H9 (cell line): Measurements from ENCODE around the gene THRB. TPM values are rescaled to one million over a fixed set of nuclear protein-coding genes. Genes with fewer than 3 reads are reported as not detected.

Source experiments
- DNase-seq: peaks from one replicate; pipeline ENCODE4 v3.0.0-alpha.2; 2017
- H2AFZ ChIP-seq: one replicate; pipeline ENCODE4 v1.6.1; 2013; ENCODE audit warnings: mild to moderate bottlenecking, low read length, control low read depth, moderate library complexity
- H2AK5ac ChIP-seq: 2 replicates; pipeline ENCODE4 v1.6.1; 2013; ENCODE audit warnings: low read length, control low read depth, mixed read lengths; ENCODE audit not compliant: insufficient read length
- H2BK120ac ChIP-seq: one replicate; pipeline ENCODE4 v1.6.1; 2013; ENCODE audit warnings: low read depth, mild to moderate bottlenecking, low read length, control low read depth, inconsistent platforms; ENCODE audit not compliant: poor library complexity, severe bottlenecking
- H2BK12ac ChIP-seq: 2 replicates; pipeline ENCODE4 v1.6.1; 2013; ENCODE audit warnings: low read length, control low read depth, mixed read lengths, low read depth; ENCODE audit not compliant: insufficient read length
- H2BK15ac ChIP-seq: 2 replicates; pipeline ENCODE4 v1.6.1; 2013; ENCODE audit warnings: low read depth, low read length, control low read depth
- H2BK20ac ChIP-seq: one replicate; pipeline ENCODE4 v1.6.1; 2013; ENCODE audit warnings: low read depth, mild to moderate bottlenecking, low read length, control low read depth, inconsistent platforms; ENCODE audit not compliant: poor library complexity, severe bottlenecking
- H2BK5ac ChIP-seq: 2 replicates; pipeline ENCODE4 v1.6.1; 2013; ENCODE audit warnings: low read length, control low read depth, mixed read lengths; ENCODE audit not compliant: insufficient read length
- H3K14ac ChIP-seq: 2 replicates; pipeline ENCODE4 v1.6.1; 2013; ENCODE audit warnings: low read length, control low read depth; ENCODE audit not compliant: insufficient read depth
- H3K18ac ChIP-seq: 2 replicates; pipeline ENCODE4 v1.6.1; 2013; ENCODE audit warnings: low read depth, mild to moderate bottlenecking, mixed read lengths, low read length, control low read depth; ENCODE audit not compliant: insufficient read length
- H3K23ac ChIP-seq: 2 replicates; pipeline ENCODE4 v1.6.1; 2013; ENCODE audit warnings: low read length, control low read depth, mixed read lengths, low read depth; ENCODE audit not compliant: insufficient read length
- H3K23me2 ChIP-seq: 2 replicates; pipeline ENCODE4 v1.6.1; 2013; ENCODE audit warnings: low read depth, mild to moderate bottlenecking, mixed read lengths, low read length, control low read depth; ENCODE audit not compliant: insufficient read length, poor library complexity, severe bottlenecking
- H3K27ac ChIP-seq: 2 replicates; pipeline ENCODE4 v1.5.1; 2013; ENCODE audit warnings: low read length, control low read depth, mixed read lengths, low read depth; ENCODE audit not compliant: insufficient read length
- H3K27me3 ChIP-seq: 2 replicates; pipeline ENCODE4 v1.6.1; 2013; ENCODE audit warnings: low read length, control low read depth, inconsistent platforms; ENCODE audit not compliant: insufficient read depth
- H3K4ac ChIP-seq: 2 replicates; pipeline ENCODE4 v1.6.1; 2013; ENCODE audit warnings: low read depth, mild to moderate bottlenecking, control low read depth, inconsistent platforms, low read length, moderate library complexity
- H3K4me1 ChIP-seq: 2 replicates; pipeline ENCODE4 v1.6.1; 2013; ENCODE audit warnings: low read length, control low read depth, inconsistent platforms; ENCODE audit not compliant: insufficient read depth
- H3K4me2 ChIP-seq: 2 replicates; pipeline ENCODE4 v1.6.1; 2013; ENCODE audit warnings: low read length, control low read depth, mixed read lengths; ENCODE audit not compliant: insufficient read length, insufficient read depth
- H3K56ac ChIP-seq: 2 replicates; pipeline ENCODE4 v1.6.1; 2013; ENCODE audit warnings: low read depth, mild to moderate bottlenecking, mixed read lengths, low read length, control low read depth; ENCODE audit not compliant: insufficient read length
- H3K79me1 ChIP-seq: 2 replicates; pipeline ENCODE4 v1.6.1; 2013; ENCODE audit warnings: low read depth, mild to moderate bottlenecking, moderate library complexity, low read length, control low read depth, inconsistent platforms; ENCODE audit not compliant: insufficient read depth, poor library complexity, severe bottlenecking
- H3K79me2 ChIP-seq: 2 replicates; pipeline ENCODE4 v1.6.1; 2013; ENCODE audit warnings: low read length, control low read depth, inconsistent platforms; ENCODE audit not compliant: insufficient read depth
- H3K9ac ChIP-seq: 2 replicates; pipeline ENCODE4 v1.6.1; 2013; ENCODE audit warnings: low read length, control low read depth, mixed read lengths; ENCODE audit not compliant: insufficient read length; ENCODE audit errors: extremely low read depth
- H3K9me3 ChIP-seq: one replicate; pipeline ENCODE4 v1.6.1; 2013; ENCODE audit warnings: low read depth, low read length, inconsistent platforms; ENCODE audit not compliant: control insufficient read depth
- H3T11ph ChIP-seq: one replicate; pipeline ENCODE4 v1.6.1; 2013; ENCODE audit warnings: mild to moderate bottlenecking, low read length, control low read depth, inconsistent platforms
- H4K20me1 ChIP-seq: one replicate; pipeline ENCODE4 v1.6.1; 2013; ENCODE audit not compliant: control insufficient read depth, insufficient read length, insufficient read depth
- H4K5ac ChIP-seq: 2 replicates; pipeline ENCODE4 v1.6.1; 2013; ENCODE audit warnings: low read depth, mild to moderate bottlenecking, mixed read lengths, low read length, control low read depth; ENCODE audit not compliant: insufficient read length
- H4K8ac ChIP-seq: replicated peaks from 2 replicates; pipeline ENCODE4 v1.6.1; 2013; ENCODE audit warnings: low read length, control low read depth, mixed read lengths, low read depth; ENCODE audit not compliant: insufficient read length
- H4K91ac ChIP-seq: 2 replicates; pipeline ENCODE4 v1.6.1; 2013; ENCODE audit warnings: low read depth, mild to moderate bottlenecking, moderate library complexity, mixed read lengths, low read length, control low read depth; ENCODE audit not compliant: insufficient read length
- H3K27ac Mint-ChIP-seq, 3 experiments: 2 replicates in 2 of 3; 3 replicates in 1 of 3; pipeline ENCODE4 v1.8.0; 2020 to 2021; ENCODE audit warnings: mixed read lengths in 3 of 3, mild to moderate bottlenecking in 1 of 3, moderate library complexity in 1 of 3
- H3K27me3 Mint-ChIP-seq: 2 replicates; pipeline ENCODE4 v1.8.0; 2021; ENCODE audit warnings: low read depth, mild to moderate bottlenecking, moderate library complexity, mixed read lengths
- H3K36me3 Mint-ChIP-seq, 3 experiments: 2 replicates in 2 of 3; 3 replicates in 1 of 3; pipeline ENCODE4 v1.8.0; 2020 to 2021; ENCODE audit warnings: low read depth in 3 of 3, mixed read lengths in 3 of 3; ENCODE audit not compliant: insufficient read depth in 1 of 3
- H3K4me1 Mint-ChIP-seq, 2 experiments: 2 replicates each; pipeline ENCODE4 v1.8.0; 2020; ENCODE audit warnings: mixed read lengths in 2 of 2
- H3K4me3 Mint-ChIP-seq, 2 experiments: 2 replicates in 1 of 2; 3 replicates in 1 of 2; pipeline ENCODE4 v1.8.0; 2020 to 2021; ENCODE audit warnings: mild to moderate bottlenecking in 2 of 2, mixed read lengths in 2 of 2, moderate library complexity in 1 of 2
- H3K9me3 Mint-ChIP-seq, 2 experiments: 2 replicates in 1 of 2; 3 replicates in 1 of 2; pipeline ENCODE4 v1.8.0; 2020; ENCODE audit warnings: mild to moderate bottlenecking in 2 of 2, mixed read lengths in 2 of 2, moderate library complexity in 1 of 2
- CTCF ChIP-seq: fragments of 200-600 bp; sonication (generic); conservative IDR thresholded peaks from 3 replicates; pipeline ENCODE4 v1.8.0; 2021; ENCODE audit warnings: antibody characterized with exemption, mild to moderate bottlenecking
- WGBS: extraction: QIAGEN DNeasy Blood & Tissue Kit; methylation state at CpG from one replicate; pipeline ENCODE4 v1.1.7; 2013; ENCODE audit warnings: missing lambda C conversion rate, low lambda C conversion rate, mixed read lengths; ENCODE audit not compliant: insufficient read length; ENCODE audit errors: extremely low coverage; 5-methylcytosine and 5-hydroxymethylcytosine counted together
- total RNA-seq: library from RNA; stranded (reverse); gene quantifications from 2 replicates; pipeline ENCODE4 v1.2.1, GENCODE V29; 2021

THRB gene
- total RNA-seq, 1 experiment from 2014 or later: 8.6 TPM

DNA sequence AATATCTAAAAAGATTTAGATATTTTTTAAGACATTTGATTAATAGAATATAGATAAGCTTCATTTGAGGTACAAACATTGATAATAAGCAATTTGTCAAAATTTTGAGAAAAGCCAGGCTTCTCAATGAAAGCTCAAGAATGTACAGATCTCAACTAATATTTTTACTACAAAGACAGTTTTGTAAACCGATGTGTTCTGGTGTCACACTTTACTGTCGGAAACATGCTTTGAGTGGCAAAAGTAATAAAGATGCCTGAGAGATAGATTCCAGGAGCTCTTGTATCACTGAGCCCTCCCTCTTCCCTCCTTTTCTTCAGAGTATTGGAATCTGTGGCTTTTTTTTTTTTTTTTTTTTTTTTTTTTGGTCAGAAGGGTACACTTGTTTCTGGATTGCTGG is 45.0 kb upstream of the THRB start:
- H3K4ac ChIP-seq: no peak overlapping the region
- H2BK20ac ChIP-seq: no peak overlapping the region
- H3K9me3 ChIP-seq: no peaks in the 10 kb centered on the region
- H3K56ac ChIP-seq: no peak overlapping the region
- Mint-ChIP-seq H3K27me3 (no peaks in the 10 kb centered on the region), H3K9me3 (no peaks in the 10 kb centered on the region), H3K27ac (no peak overlapping the region), H3K36me3 (no peaks in the 10 kb centered on the region), H3K4me1 (no peaks in the 10 kb centered on the region), H3K4me3 (no peak overlapping the region)
- H2BK15ac ChIP-seq: no peak overlapping the region
- H4K20me1 ChIP-seq: no peaks in the 10 kb centered on the region
- no peaks in the 10 kb centered on the region for H3K23me2 ChIP-seq
- no peak overlapping the region for H3K4me2 ChIP-seq
- no peak overlapping the region for H3K9ac ChIP-seq
- DNase-seq: no peak
- H3K18ac ChIP-seq: no peak overlapping the region
- H3K4me1 ChIP-seq: no peaks in the 10 kb centered on the region
- TF ChIP-seq CTCF: no peak
- no peak overlapping the region for H2BK5ac ChIP-seq
- H4K91ac ChIP-seq: no peak overlapping the region
- no peak overlapping the region for H2BK12ac ChIP-seq
- H3K79me1 ChIP-seq: no peaks in the 10 kb centered on the region
- H3T11ph ChIP-seq: no peak overlapping the region
- no CpG with 5 or more reads among the region's 2 CpGs for WGBS
- no peaks in the 10 kb centered on the region for H3K27me3 ChIP-seq
- H3K79me2 ChIP-seq: no peaks in the 10 kb centered on the region
- no peak overlapping the region for H4K5ac ChIP-seq
- no peak overlapping the region for H3K23ac ChIP-seq
- H3K27ac ChIP-seq: no peak overlapping the region
- no peak overlapping the region for H2BK120ac ChIP-seq
- no peak overlapping the region for H2AFZ ChIP-seq
- H2AK5ac ChIP-seq: no peak overlapping the region
- no peak overlapping the region for H3K14ac ChIP-seq
- no peak overlapping the region for H4K8ac ChIP-seq
